Small intestine (tissue), 16 donors: Measurements from ENCODE around the gene TMEM121. TPM values are rescaled to one million over a fixed set of nuclear protein-coding genes. Genes with fewer than 3 reads are reported as not detected.

ENCODE experiments used
- DNase-seq, 2 donors: peaks; one replicate each; pipeline versions ENCODE4 v3.0.0 to v3.0.0-alpha.2; 2013
- FAIRE-seq: peaks from 2 replicates; lab custom pipeline; 2012; peaks lifted over from hg19 to GRCh38; lab: Jason Lieb, UNC
- H3K27ac ChIP-seq, 3 donors: one replicate each; pipeline ENCODE4 v1.5.1; 2013; ENCODE audit warnings: low read length in 2 of 3, mild to moderate bottlenecking in 2 of 3, control low read depth in 1 of 3, inconsistent platforms in 1 of 3, low read depth in 1 of 3, moderate library complexity in 1 of 3
- H3K27me3 ChIP-seq, 3 donors: one replicate each; pipeline ENCODE4 v1.6.1; 2013; ENCODE audit warnings: low read length in 3 of 3, inconsistent platforms in 1 of 3; ENCODE audit not compliant: control insufficient read depth in 3 of 3, insufficient read depth in 3 of 3
- H3K36me3 ChIP-seq, 3 donors: one replicate each; pipeline ENCODE4 v1.6.1; 2013; ENCODE audit warnings: low read length in 3 of 3, inconsistent platforms in 1 of 3, low read depth in 1 of 3, mild to moderate bottlenecking in 1 of 3, moderate library complexity in 1 of 3; ENCODE audit not compliant: control insufficient read depth in 3 of 3, insufficient read depth in 2 of 3
- H3K4me1 ChIP-seq, 3 donors: one replicate each; pipeline ENCODE4 v1.6.1; 2013; ENCODE audit warnings: low read length in 2 of 3, inconsistent platforms in 1 of 3, low read depth in 1 of 3, mild to moderate bottlenecking in 1 of 3, moderate library complexity in 1 of 3; ENCODE audit not compliant: control insufficient read depth in 3 of 3, insufficient read depth in 2 of 3
- H3K4me3 ChIP-seq, 3 donors: one replicate each; pipeline ENCODE4 v1.5.1; 2013; ENCODE audit warnings: low read length in 3 of 3, control low read depth in 1 of 3, inconsistent platforms in 1 of 3, low read depth in 1 of 3, mild to moderate bottlenecking in 1 of 3, moderate library complexity in 1 of 3
- H3K9me3 ChIP-seq, 2 donors: one replicate each; pipeline ENCODE4 v1.6.1; 2013; ENCODE audit warnings: low read depth in 1 of 2, low read length in 1 of 2; ENCODE audit not compliant: control insufficient read depth in 2 of 2, insufficient read depth in 1 of 2
- WGBS, 3 donors: extraction: QIAGEN DNeasy Blood & Tissue Kit; methylation state at CpG; one replicate each; pipeline ENCODE4 v1.1.7; 2013; 5-methylcytosine and 5-hydroxymethylcytosine counted together
- long read RNA-seq, 10 donors: transcript quantifications; one replicate each; lab custom pipeline, GENCODE V29; 2026
- polyA plus RNA-seq, 4 donors: library from polyadenylated mRNA; stranded (reverse) in 3 of 4; unstranded in 1 of 4; fragments of 200-250 nt in 3 of 4; fragments of 120-200 nt in 1 of 4; gene quantifications; one replicate each; pipeline versions ENCODE4 v1.2.1 to v1.2.3, GENCODE V29; 2013
- donor health status: healthy with polysubstance abuse.
- donor health status: control.
- donor health status: control.
- donor health status: Bipolar disorder and iron deficiency.
- donor health status: healthy.

Gene TMEM121
- 1 to 10 TPM in 2 of 4 donors, not detected in 2; 1.5 to 2.0 TPM for polyA plus RNA-seq
- long read RNA-seq, donor 1, result 0 reads
- long read RNA-seq, donor 2, result 0 reads
- long read RNA-seq, donor 3, partial matches to known transcripts, result 0 of 1 reads
- long read RNA-seq, donor 3, other reads (novel, unspliced or antisense), result 0 of 1 reads
- long read RNA-seq, donor 4, result 0 reads
- long read RNA-seq, donor 5, partial matches to known transcripts, result 0 of 1 reads
- long read RNA-seq, donor 5, other reads (novel, unspliced or antisense), result 0 of 1 reads
- long read RNA-seq, donor 6, partial matches to known transcripts, result 0 of 1 reads
- long read RNA-seq, donor 6, other reads (novel, unspliced or antisense), result 0 of 1 reads
- long read RNA-seq, donor 7, result 0 reads
- long read RNA-seq, donor 8, result 0 reads
- long read RNA-seq, donor 9, result 0 reads
- long read RNA-seq, donor 10, partial matches to known transcripts, result 0 of 2 reads
- long read RNA-seq, donor 10, other reads (novel, unspliced or antisense), result 0 of 2 reads

DNA sequence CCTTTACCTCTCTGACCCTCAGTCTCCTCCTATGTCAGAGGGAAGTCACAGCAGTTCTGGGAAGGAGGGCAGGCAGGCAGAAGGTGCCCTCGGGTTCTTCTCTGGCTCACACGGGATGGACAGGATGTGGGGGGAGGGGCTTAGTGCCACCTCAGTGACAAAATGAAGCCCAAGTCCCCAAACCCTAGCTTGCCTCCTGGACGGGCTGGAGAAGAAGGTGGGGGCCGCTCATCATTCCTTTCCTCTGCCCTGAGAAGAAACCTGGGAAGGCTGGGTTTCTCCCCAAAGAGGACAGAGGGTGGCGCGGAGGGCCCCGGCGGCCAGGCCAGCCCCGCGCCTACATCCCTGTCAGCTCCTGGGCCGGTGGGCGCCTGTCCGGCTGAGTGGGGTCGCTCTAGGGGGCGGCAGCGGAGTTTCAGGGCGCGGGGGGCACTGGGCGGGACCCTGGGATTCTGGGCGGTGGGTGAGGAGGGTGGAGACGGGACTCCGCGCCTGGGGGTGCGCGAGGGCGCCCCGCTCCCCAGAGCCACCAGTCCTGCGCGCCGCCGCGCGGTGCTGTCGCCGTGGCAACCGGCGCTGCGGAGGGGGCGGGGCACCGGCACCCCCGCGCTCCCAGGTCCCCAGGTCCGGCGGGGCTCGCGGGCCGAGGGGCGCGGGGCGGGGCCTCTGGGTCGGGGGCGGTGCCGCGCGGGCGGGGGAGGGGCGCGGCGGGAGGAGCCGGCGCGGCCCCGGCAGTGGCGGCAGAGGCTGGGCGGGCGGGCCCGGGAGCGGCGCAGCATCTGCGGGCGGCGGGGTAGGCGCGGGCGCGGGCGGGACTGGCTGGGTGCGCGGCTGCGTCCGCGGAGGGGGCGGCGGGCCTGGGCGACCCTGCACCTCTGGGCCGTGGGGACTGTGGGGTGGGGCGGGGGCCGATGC is at the start of gene TMEM121:
TSS of gene TMEM121 (plus strand) at position 723 of the 915 bp plus-strand sequence. CDS start 2,252 bp downstream, outside the sequence.
- H3K4me3 ChIP-seq, result peak within 1 kb of the TSS; percentile 31 to 43 (median 43)
- no peaks in the 10 kb centered on the region for H3K9me3 ChIP-seq
- no peaks in the 10 kb centered on the region for H3K36me3 ChIP-seq
- peaks cover 0 to 13% (median 2%) of the 10 kb centered on the region in 3 donors for H3K4me1 ChIP-seq
- no peak within 1 kb of the TSS for H3K27ac ChIP-seq
- H3K27me3 ChIP-seq, result peaks cover 2 to 26% (median 7%) of the 10 kb centered on the region in 3 donors
- WGBS, 3 donors, result 1 to 2% (median 1%) methylated on average over 23 to 88 of the region's 88 CpGs
- DNase-seq (peak in 1 of 2 donors; percentile 42), FAIRE-seq (no peak)

DNA sequence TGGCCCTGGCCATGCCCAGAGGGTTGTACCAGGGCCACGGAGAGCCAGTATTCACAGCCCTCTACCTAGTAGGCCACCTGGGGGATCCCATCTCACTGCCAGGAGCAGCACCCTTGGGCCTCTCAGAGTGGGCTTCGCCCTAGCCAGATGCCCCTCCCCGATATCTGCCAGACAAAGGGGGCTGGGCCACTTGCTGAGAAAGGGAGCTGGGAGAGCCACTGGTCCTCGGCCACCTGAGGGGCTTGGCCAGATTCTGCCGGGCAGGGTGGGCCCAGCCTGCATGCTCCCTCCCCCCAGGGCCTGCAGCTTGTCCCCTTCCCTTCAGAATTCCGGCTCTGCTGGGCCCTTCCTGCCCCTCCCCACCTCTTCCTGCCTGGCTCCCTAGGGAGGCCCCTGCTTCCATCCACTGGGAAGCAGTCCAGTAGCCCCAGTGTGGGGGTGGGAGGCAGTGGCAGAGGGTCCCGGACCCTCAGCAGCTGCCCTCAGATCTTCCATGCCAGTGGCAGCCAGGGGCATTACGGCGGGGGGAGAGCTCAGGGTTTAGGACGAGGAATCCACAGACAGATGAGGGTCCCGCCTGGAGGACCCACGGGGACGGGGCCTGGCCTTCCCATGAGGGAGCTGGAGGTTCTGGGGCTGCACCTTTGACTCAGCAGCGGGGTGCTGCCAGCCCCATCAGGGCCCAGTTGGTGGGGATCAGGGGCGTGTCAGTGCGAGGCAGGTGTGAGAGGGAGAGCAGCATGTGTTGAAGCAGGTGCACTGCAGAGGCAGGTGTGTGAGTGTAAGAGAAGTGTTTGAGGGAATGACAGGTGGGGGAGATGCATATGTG is 49.3 kb upstream of the TMEM121 start:
- 24 to 44% (median 28%) methylated on average over 15 to 16 of the region's 16 CpGs for WGBS, 3 donors
- Histone ChIP-seq H3K4me1 (peaks cover under 1 to 51% (median under 1%) of the 10 kb centered on the region in 3 donors), H3K27me3 (peaks cover 3 to 30% (median 10%) of the 10 kb centered on the region in 3 donors), H3K27ac (peak overlapping the region in 2 of 3 donors; percentile 37 to 86), H3K36me3 (peaks cover 0 to 6% (median 0%) of the 10 kb centered on the region in 3 donors), H3K9me3 (no peaks in the 10 kb centered on the region), H3K4me3 (peak overlapping the region in 1 of 3 donors; percentile 53)
- DNase-seq (peak in 1 of 2 donors; percentile 25), FAIRE-seq (no peak)

DNA sequence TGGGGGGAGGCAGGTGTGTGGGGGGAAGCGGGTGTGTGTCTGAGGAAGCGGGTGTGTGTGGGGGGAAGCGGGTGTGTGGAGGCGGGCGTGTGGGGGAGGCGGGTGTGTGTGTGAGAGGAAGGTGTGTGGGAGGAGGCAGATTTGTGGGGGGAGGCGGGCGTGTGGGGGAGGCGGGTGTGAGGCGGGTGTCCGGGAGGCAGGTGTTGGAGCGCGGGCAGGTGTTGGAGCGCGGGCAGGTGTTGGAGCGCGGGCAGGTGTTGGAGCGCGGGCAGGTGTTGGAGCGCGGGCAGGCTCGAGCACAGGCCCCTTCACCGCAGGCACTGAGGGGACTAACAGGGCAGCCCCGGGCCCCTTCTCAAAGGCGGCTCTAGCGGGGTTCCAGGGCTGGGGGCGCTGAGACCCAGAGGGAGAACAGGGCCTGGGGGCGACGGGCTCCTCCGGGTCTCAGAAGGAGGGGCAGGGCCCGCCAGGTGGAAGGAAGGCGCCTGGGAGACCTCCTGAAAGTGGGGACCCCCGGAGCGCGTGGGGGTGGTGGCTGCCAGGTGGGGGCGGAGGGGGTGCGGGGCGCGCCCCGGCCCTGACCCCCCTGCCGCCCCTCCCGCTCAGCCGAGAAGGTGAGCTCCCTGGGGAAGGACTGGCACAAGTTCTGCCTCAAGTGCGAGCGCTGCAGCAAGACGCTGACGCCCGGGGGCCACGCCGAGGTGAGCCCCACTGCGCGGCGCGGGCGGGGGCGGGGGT is 48.6 kb upstream of the TMEM121 start:
- Histone ChIP-seq H3K4me1 (peaks cover 2 to 57% (median 5%) of the 10 kb centered on the region in 3 donors), H3K27ac (no peak overlapping the region), H3K4me3 (no peak overlapping the region), H3K36me3 (peaks cover 0 to 8% (median 0%) of the 10 kb centered on the region in 3 donors), H3K27me3 (peaks cover 3 to 30% (median 10%) of the 10 kb centered on the region in 3 donors), H3K9me3 (no peaks in the 10 kb centered on the region)
- DNase-seq, result peak in 1 of 2 donors; percentile 33
- no peak for FAIRE-seq
- 6 to 34% (median 13%) methylated on average over 12 to 56 of the region's 56 CpGs for WGBS, 3 donors

DNA sequence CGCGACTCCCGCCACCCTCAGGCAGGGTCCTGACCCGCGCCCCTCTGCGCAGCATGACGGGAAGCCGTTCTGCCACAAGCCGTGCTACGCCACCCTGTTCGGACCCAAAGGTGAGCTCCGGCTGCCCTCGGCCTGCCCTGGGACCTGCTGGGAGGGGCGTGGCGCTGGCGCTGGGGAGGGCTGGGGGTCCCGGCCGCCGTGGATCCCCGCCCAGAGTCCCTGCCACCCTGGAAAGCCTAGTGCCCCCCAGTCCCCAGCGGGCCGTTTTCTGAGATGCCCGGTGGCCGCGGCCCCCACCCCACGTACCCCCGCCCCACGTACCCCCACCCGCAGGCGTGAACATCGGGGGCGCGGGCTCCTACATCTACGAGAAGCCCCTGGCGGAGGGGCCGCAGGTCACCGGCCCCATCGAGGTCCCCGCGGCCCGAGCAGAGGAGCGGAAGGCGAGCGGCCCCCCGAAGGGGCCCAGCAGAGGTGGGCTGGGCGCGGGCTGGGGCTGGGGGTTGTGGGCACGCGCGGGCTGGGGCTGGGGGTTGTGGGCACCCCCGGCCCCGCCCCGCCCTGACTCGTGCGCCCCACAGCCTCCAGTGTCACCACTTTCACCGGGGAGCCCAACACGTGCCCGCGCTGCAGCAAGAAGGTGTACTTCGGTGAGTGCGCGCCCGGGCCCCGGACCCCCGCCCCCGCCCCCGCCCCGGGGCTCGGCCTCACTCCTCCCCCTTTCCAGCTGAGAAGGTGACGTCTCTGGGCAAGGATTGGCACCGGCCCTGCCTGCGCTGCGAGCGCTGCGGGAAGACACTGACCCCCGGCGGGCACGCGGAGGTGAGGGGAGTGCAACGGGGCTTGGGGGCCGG is 47.8 kb upstream of the TMEM121 start:
- H3K27me3 ChIP-seq, result peaks cover 3 to 30% (median 10%) of the 10 kb centered on the region in 3 donors

GRCh38 chr14:105479431-105480158 is 46.8 kb upstream of the TMEM121 start:
- H3K27ac ChIP-seq, result no peak overlapping the region
- H3K4me1 ChIP-seq, result peaks cover 2 to 58% (median 7%) of the 10 kb centered on the region in 3 donors
- DNase-seq, result peak in 1 of 2 donors; percentile 16
- H3K36me3 ChIP-seq, result peaks cover 0 to 8% (median 0%) of the 10 kb centered on the region in 3 donors
- WGBS, 3 donors, result 30 to 57% (median 39%) methylated on average over 33 to 34 of the region's 34 CpGs
- no peaks in the 10 kb centered on the region for H3K9me3 ChIP-seq
- no peak overlapping the region for H3K4me3 ChIP-seq
- peaks cover 3 to 30% (median 10%) of the 10 kb centered on the region in 3 donors for H3K27me3 ChIP-seq
- no peak for FAIRE-seq

More for the DNA sequence above, 47.8 kb upstream of the TMEM121 start:
- 19 to 49% (median 33%) methylated on average over 42 to 81 of the region's 81 CpGs for WGBS, 3 donors
- H3K9me3 ChIP-seq, result no peaks in the 10 kb centered on the region
- no peak overlapping the region for H3K4me3 ChIP-seq
- no peak for FAIRE-seq
- H3K27ac ChIP-seq, result no peak overlapping the region
- peak in 1 of 2 donors; percentile 33 for DNase-seq
- peaks cover 2 to 59% (median 7%) of the 10 kb centered on the region in 3 donors for H3K4me1 ChIP-seq
- H3K36me3 ChIP-seq, result peaks cover 0 to 8% (median 0%) of the 10 kb centered on the region in 3 donors

GRCh38 chr14:105480199-105480746 is 46.1 kb upstream of the TMEM121 start:
- FAIRE-seq, result no peak
- peak in 1 of 2 donors; percentile 11 for DNase-seq

More at GRCh38 chr14:105480199-105480746, 46.1 kb upstream of the TMEM121 start:
- Histone ChIP-seq H3K27me3 (peaks cover 3 to 28% (median 10%) of the 10 kb centered on the region in 3 donors), H3K4me3 (no peak overlapping the region), H3K27ac (peak overlapping the region in 2 of 3 donors; percentile 95 to 98), H3K36me3 (peaks cover 0 to 8% (median 0%) of the 10 kb centered on the region in 3 donors), H3K9me3 (no peaks in the 10 kb centered on the region), H3K4me1 (peaks cover 2 to 62% (median 7%) of the 10 kb centered on the region in 3 donors)
- 47 to 56% (median 49%) methylated on average over 15 of the region's 15 CpGs for WGBS, 3 donors
